Activated T-cell treated with anti-CD3 and anti-CD28 coated beads for 4 hours (primary cell): Measurements from ENCODE around the gene ZNF486.
"Not testable (repeated sequence)": the region's sequence is repeated elsewhere in the genome, so short reads cannot be mapped to it uniquely, and the experiment has no call there.

Experiments
- DNase-seq: peaks from one replicate; pipeline ENCODE4 v3.0.0-alpha.2; 2020

Gene ZNF486

GRCh38 chr19:20235156-20235555, 68.1 kb downstream of the ZNF486 start:
- DNase-seq = no peak

- peak; percentile 78 for DNase-seq
Observed at GRCh38 chr19:20237773-20238623, 71.0 kb downstream of the ZNF486 start.

GRCh38 chr19:20243629-20244028, 76.6 kb downstream of the ZNF486 start:
- no peak for DNase-seq

GRCh38 chr19:20244356-20244755, 77.3 kb downstream of the ZNF486 start:
- no peak for DNase-seq

- DNase-seq = no peak
Observed at GRCh38 chr19:20245309-20245708, 78.3 kb downstream of the ZNF486 start.

GRCh38 chr19:20247016-20247683, 80.1 kb downstream of the ZNF486 start:
- no peak for DNase-seq

GRCh38 chr19:20248258-20248657, 81.2 kb downstream of the ZNF486 start:
- DNase-seq = not testable (repeated sequence)
